GM18498 (cell line): Measurements from ENCODE around the gene BMX.

Experiments
- ATAC-seq: cut with Tn5 transposase; IDR thresholded peaks from one replicate; pipeline ENCODE4 v1.9.1; 2021; ENCODE audit warnings: mild to moderate bottlenecking, moderate library complexity; ENCODE audit not compliant: unreplicated experiment

The BMX gene

DNA sequence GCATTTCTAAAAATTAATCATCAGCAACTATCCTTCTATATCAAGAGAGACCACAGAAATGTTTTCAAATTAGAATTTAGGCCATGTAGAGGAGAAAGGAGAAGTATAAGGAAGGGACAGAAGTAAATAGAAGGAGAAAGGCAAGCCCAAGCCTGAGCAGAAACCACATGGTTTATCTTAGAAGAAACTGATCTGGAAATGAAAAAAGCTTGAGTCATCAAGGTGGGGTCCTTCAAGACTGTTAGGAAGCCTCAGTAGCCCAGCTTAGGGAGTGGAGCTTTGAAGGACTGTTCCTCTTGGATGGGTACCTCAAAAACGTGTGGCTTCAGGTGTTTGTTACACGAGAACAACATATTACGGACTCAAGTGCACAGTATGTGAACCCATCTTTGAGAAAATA, 4.5 kb downstream of the BMX start:
- no peak for ATAC-seq

DNA sequence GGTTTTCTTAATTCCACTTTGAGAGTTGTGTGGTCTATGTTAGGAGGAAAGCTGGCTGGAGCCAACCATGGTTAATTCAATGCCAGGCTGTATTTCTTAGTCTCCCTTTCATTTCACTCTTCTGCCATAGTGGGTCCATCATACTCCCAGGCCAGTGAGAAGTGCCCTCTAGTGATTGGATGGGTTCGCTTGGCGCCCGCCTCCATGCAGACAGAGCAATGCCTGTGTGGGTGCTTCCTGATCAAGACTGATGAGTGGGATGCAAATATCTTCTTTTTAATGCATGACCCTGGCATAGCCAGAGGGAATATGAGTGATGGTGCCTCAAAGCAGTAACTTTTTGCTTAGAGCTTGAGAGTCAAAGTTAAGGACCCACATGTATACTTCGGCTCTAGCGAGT, 6.4 kb downstream of the BMX start:
- no peak for ATAC-seq

DNA sequence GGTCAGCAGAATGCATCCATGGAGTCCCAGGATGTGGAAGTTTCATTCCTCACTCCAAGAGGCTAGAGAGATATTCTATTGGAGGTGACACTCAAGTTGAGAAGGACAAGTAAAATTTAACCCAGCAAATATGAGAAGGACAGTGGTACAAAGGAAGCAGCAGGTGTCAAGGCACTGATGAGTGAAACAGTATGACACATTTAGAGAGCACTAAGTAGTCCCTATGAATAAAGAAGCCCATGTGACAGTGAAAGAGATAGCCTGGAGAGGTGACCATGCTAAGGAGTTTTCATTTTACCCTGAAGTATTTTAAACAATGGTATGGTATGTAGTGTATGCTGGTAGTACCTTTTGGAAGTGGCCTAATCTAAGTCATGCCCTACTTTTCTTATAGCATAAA, 9.2 kb downstream of the BMX start:
- ATAC-seq: no peak

DNA sequence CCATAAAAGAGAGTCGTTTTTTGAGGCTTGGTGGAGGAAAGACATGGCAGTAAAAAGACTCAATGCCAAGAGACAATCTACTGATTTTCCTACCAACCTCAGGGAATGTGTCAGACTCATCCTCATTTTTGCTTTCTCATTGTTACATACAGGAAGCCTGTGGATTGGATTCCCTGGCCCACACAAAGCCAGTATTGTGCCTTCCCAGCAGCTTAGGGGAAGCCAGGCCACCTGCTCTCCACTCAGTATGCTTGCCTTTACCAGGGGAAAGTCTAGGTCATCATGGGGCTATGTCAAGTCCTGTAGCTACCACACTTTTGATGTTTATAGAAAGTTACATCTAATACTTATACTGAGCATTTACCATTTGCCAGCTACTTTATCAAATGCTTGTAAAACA, 11.0 kb downstream of the BMX start:
- no peak for ATAC-seq

DNA sequence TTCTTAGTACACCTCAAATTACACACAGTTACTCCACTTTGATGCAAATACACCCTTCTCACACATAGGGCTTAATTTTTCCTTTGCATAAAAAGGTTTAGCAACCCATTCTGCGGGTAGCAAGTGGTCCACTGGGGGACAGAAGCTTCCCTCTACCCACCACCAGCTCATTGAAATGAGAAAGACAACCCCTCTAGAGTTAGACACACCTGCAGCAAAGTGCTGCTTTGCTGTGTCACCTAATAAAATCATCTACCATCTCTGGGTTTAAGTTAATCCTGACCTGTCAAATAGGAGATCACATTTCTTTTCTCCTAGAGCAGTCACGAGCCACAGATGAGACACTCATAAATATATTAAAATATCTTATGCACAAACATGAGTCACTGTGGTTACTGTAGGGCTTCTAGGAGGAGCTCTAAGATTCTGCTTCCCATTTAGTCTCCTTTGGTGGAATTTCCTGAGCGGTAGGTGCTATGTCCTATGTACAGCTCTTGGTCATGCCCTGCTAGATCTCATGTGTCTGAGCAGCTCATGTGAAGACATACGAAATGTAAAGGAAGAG, 11.9 kb downstream of the BMX start:
- no peak for ATAC-seq

DNA sequence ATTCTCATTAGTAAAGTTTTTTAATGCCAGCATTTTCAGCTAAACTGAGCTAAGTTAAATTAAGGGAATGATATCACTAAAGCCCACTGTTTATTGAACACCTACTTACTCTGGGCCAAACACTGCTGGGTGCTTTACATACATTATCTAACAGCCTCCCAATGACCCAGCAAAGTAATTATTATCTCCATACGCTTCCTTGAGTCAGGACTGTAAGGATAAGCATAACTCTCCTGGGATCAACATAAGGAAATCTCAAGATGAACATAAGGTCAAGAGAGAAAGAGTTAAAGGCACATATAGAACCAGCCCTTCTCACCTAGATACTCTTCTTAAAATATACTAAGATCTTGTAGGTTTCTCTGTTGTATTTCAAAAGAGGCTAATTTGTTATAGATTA, 13.7 kb downstream of the BMX start:
- ATAC-seq: no peak

DNA sequence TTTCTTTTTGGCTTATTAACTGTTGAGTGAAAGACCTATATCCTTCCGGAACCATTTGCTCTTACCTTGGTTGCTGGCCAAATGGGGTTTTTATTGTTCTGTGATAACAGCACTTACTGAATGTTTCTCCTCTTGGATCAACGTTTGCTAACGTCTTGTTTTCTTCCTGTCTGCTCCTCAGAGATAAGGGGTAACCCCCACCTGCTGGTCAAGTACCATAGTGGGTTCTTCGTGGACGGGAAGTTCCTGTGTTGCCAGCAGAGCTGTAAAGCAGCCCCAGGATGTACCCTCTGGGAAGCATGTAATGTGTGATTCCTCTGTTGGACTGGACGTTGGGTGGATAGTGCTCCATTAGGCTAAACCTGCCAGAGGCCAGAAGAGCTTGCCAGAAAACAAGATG, 15.3 kb downstream of the BMX start:
- no peak for ATAC-seq

DNA sequence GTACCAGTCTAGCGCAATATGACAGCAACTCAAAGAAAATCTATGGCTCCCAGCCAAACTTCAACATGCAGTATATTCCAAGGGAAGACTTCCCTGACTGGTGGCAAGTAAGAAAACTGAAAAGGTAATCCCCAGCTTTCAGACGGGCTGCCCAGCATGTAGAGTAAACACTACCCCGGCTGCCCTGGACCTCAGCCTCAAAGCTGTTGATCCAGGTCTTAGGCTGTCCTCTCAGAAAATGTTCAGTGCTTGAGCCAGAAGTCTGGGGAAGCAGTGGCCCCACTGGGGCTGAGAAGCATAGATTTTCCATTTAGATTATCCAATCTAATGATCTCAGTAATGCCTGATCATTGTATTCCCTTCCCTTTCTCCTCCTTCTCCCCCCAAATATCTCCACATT, 21.9 kb downstream of the BMX start:
- ATAC-seq: no peak

DNA sequence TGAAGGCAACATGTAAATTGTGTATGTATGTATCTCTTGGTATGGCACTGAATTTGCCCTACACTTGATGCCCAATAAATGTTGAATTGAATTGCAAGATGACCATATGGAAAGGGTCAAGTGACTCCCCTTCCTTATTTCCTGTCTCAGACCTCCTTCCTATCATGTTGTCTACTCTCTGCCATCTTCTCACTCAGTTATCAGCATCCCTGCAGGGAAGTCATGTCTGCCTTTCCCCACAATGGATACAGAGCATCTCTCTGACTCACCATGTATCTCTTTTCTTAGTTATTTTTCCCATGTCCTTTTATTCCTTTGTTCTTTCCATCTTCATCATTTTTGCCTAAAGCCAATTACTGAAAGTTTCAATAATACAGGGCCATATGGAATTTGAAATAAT, 22.5 kb downstream of the BMX start:
- no peak for ATAC-seq

DNA sequence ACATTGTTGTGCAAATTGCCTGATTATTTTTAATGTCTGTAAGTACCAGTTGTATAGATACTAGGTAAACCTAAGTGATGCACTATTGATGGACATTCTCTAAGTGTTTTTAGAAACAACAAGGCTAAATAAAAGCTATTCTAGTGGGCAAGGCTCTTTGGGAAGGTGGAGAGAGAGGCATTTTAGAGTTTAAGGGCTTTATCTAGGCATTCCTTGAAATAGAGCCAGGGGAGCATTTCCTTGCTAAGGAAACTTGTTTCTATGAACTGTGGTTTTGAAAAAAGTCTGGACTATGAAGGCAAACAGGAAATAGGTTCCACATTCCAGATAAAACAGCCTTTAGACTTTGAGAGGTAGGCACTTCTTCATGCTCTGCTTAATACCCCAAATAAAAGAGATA, 23.8 kb downstream of the BMX start:
- ATAC-seq: no peak

DNA sequence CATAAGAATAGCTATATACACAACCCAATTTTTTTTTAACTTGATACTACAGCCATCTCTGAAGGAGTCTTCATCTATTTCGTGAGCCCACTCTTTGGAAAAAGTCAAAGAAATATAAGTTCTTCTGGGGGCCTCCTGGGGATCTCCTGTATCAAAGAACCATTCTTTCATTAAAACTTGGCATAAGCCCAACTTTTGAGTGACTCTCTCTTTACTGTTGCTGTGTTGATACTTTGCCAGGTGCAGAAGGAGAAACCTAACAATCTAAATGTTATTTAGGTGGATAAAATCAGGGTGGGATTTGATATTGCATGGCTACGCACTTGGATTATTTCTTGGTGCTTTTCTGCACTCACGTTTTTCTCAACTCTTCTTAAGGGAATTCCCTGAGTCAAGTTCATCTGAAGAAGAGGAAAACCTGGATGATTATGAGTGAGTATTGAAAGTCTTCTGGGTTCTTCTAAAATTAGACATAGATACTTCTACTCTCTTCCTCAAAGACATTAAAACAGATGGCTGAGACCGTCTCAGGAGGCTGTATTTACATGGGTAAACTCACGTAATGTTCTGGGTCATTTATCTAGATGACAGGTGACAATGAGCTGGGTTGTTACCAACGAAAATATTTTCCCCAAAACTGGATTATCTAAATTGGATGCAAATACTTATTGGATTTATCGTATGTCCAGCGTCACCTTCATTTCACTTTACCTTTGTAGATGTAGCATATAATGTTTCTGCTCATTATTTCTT, 25.2 kb downstream of the BMX start:
- no peak for ATAC-seq

DNA sequence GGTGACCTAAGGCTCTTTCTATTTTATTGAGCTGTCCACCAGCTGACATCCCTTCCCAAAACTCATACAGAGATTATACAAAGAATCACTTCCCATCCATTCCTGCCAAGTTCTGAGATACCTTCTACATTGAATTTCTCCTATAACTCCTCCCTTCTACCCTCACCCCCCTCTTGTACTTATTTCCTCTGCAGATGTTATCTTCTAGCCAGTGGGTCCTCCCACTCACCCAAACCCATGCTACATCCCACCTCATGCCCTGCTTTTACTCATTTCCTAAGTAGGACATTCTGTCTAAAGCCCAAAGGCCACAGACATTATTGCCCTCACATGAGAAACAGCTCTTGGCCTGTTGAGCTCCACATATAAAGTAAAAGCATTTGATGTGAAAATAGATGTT, 28.6 kb downstream of the BMX start:
- no peak for ATAC-seq

DNA sequence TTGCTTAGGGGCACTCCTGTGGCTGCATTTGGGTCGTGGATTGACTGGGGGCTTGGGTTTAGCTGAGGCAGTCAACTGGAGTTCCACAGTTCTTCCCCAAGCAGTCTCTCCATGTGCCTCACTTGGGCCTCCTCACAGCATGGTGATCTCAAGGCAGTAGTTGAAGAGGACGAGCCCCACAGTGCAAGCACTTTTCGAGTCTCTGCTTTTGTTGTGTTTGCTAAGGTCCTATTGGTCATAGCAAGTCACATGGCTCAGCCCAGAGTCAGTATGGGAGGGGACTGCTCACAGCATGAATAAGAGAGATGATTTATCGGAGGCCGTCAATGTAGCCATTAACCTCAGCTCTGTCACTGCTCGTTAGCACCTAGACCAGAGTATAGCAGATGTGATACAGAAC, 29.7 kb downstream of the BMX start:
- no peak for ATAC-seq

DNA sequence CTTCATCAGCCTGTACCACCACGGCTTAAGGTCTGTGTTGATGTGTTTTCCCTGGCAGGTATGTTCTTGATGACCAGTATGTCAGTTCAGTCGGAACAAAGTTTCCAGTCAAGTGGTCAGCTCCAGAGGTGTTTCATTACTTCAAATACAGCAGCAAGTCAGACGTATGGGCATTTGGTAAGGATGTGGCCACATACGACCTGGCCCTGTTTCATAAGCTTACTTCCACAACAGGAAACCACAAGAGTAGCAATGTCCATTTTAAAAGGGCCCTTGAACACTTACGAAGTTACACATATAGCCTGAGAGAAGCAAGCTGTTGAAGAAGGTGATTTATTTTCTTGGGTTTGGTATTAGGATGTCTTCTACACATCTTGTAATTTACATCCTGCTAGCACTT, 46.1 kb downstream of the BMX start:
- no peak for ATAC-seq

DNA sequence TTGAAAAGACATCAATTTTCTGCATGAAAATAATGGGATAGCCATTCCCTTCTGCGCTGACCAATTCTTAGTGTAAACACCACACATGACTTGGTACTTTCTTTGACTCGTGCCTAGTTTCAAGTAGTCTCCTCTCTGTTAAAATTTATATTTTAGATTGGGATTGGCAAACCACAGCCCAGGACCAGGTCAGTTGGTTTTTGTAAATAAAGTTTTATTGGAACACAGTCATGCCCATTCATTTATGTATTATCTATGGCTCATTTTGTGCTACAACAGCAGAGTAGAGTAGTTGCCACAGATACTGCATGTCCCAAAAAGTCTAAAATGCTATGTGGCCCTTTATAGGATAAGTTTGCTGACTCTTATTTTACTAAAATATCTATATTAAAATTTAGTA, 46.7 kb downstream of the BMX start:
- no peak for ATAC-seq

DNA sequence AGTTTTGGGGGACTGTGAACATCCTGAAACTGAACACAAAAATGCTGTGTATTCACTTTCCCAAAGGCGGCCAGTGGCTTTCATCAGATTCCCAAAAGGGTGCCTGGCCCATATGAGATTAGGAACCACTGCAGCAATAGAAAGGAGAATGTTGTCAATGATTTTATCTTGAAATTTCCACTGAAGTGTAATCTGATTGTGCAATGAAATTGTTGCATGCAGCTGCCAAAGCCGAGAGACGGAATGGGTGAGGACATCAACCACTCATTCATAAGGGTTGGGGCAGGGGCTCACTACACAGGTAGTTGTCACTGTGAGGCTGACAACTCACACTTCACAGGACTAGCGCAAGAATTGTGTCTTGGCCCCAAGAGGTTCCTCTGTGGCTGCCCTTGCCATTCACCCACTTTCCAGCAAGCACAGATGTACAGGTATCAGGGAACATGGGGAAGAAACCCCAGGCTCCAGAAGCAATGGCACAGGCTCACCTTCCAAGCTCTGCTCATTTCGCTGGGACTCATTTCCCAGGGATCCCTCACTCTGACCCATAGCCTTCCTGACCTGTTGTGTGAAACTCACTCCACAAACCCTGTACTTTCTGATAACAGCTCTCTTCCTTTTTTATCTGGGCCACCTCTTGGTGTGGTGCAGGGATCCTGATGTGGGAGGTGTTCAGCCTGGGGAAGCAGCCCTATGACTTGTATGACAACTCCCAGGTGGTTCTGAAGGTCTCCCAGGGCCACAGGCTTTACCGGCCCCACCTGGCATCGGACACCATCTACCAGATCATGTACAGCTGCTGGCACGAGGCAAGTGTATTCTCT, 48.8 kb downstream of the BMX start:
- ATAC-seq: no peak

DNA sequence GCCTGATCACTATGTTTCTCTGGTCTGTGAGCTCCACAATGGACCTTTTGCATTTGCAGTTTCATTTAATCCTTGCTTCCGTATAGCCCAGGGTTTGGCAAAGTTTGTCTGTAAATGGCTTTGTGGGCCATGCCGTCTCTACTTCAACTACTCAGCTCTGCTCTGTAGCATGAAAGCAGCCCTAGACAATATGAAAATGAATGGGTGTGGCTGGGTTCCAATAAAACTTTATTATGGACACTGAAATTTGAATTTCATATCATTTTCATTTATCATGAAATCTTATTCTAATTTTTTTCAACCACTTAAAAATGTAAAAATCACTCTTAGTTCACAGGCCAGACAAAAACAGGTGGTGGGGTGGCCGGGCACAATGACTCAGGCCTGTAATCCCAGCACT, 58.6 kb downstream of the BMX start:
- ATAC-seq: no peak

DNA sequence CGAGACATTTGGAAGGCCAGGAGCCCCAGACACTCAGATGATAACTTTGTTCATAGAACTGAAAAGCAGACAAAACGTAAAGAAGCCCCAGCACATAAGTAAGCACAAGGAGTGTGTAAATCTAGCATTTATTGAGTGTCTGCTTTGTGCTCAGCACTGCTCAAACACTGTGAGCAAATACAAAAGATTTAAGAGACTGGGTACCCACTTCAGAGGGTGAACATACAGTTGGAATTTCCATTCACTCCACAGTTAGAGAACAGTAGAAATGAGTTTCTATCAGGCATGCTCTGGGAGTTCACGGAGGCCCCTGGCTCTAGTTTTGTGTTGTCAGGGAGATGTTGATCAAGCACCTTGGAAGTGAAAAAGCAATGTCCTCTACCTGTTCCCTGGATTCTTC, 60.3 kb downstream of the BMX start:
- ATAC-seq: no peak

DNA sequence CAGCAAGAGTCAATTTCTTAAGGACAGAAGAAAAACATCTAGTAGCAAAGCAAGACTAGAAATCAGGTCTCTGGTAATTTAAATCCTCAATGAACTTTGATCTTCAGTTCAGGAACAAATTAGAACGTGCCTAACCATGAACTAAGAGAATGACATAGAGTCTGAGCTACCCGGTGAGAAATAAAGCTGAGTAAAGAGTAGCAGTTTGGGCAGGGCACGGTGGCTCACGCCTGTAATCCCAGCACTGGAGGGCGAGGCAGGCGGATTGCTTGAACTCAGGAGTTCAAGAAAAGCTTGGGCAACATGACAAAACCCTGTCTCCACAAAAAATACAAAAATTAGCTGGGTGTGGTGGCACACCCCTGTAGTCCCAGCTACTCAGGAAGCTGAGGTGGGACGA, 62.4 kb downstream of the BMX start:
- ATAC-seq: no peak

DNA sequence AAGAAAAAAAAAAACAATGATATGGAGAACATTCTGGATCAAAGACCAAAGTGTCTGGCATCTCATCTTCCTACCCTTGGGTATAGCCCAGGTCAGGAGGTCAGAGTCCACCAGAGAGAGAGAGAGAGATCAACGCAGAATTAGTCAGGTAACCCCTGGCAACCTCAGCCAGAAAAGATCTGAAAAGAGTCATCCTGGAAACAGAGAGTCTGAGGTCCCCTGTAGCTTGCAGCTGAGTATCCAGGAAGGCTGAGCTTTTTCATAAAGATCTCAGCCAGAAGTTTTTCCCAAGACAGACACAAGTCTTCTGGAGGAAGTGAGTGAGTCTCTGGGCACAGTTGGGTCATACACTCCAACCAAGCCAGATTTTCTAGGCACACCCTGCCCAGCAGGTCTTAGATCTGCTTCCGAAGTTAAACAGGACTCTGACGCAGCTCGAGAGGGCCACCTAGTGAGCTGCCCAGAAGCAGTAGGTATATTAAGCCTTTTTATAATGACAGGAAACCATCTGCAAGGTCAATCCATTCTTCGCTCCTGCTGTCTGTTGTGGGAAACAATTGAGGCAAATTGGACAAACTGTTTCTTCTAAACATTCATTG, 64.5 kb downstream of the BMX start:
- no peak for ATAC-seq

DNA sequence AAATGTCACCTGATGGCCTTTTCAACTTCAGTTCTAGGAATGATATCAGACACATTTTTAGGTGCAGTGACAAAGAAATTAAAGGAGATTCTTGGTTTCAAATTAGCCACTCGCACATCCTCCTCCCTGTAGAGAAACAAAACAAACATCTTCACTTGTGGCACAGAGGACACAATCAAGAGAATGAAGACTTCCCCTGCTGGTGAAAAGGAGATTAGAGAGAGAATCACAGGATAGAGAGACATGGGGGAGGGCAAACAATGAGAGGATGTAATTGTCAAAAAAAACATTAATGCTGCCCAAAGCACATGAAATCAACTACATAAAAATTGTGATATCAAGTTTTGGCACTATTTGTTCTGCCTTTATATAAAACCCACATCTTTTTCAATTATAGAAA, 65.6 kb downstream of the BMX start:
- no peak for ATAC-seq

DNA sequence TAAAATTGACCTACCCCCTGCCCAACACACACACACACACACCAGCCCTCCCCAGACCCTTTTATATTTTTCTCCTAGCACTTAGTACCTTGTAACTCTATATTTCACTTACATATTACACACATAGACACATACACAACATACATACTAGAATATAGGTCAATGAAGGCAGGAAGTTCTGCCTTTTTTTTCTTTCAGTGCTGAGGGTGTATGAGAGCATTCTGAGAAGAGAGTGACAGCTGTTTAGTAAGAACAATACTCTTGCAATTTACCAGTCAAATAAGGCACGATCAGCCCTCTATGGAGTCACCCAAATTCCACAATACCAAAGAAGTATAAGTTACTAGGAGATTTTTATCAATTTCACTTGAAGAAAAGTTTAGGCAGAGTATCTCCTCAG, 66.7 kb downstream of the BMX start:
- no peak for ATAC-seq
